Endometrial microvascular endothelial cells (primary cell): Measurements from ENCODE around the gene RIPPLY3. TPM values are rescaled to one million over a fixed set of nuclear protein-coding genes. Genes with fewer than 3 reads are reported as not detected.
"Not testable (repeated sequence)": the region's sequence is repeated elsewhere in the genome, so short reads cannot be mapped to it uniquely, and the experiment has no call there.

Source experiments
- in situ Hi-C: cut with HindIII; loops from 2 replicates; pipeline ENCODE4 v1.10.0; 2017; ENCODE audit warnings: low sequenced_read_pairs, low pct_unique_long_range_greater_than_20kb; ENCODE audit errors: inconsistent ontology term
- total RNA-seq: library from RNA; depleted of rRNA; stranded (reverse); fragments of >200 nt; gene quantifications from one replicate; pipeline ENCODE4 v1.2.3, GENCODE V29; 2015; ENCODE audit errors: inconsistent ontology term

RIPPLY3 gene
- total RNA-seq, 1 donor from 2014 or later = 0.37 TPM

DNA sequence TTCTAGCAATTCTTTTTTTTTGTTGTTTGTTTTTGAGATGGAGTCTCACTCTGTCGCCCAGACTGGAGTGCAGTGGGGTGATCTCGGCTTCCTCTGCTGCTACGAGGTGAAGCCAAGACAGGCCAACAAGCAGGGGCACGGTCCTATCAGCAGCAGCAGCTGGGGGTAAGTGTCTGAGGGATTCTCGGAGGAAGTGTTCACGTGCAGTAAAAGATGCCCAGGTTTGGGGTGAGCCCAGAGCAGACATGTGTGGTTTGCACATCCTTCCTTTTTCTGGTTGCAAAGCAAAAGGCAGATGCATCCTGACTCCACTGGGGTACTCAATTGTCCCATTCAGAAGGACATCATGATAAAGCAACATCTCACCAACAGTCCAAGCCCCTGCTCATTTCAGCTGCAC lies 38.6 kb downstream of the RIPPLY3 start:
- in situ Hi-C loops = no loop called here

- in situ Hi-C loops = no loop called here
These were observed 39.1 kb downstream of the RIPPLY3 start for GRCh38 chr21:37045556-37045955.

DNA sequence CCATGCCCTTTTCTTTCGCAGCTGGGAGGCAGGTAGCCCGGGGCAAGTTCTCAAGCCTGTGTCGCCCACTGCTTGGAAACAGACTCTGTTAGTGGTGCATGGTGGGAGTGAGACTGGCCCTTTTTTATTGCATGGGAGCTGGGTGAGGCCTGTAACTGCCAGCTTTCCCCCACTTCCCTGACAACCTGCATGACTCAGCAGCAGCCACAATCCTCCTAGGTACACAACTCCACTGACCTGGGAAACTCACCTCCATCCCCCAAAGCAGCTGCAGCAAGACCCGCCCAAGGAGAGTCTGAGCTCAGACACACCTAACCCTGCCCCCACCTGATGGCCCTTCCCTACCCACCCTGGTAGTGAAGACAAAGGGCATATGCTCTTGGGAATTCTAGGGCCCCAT lies 40.6 kb downstream of the RIPPLY3 start:
- in situ Hi-C loops = no loop called here

GRCh38 chr21:37049741-37050140 lies 43.2 kb downstream of the RIPPLY3 start:
- in situ Hi-C loops = not testable (repeated sequence)

DNA sequence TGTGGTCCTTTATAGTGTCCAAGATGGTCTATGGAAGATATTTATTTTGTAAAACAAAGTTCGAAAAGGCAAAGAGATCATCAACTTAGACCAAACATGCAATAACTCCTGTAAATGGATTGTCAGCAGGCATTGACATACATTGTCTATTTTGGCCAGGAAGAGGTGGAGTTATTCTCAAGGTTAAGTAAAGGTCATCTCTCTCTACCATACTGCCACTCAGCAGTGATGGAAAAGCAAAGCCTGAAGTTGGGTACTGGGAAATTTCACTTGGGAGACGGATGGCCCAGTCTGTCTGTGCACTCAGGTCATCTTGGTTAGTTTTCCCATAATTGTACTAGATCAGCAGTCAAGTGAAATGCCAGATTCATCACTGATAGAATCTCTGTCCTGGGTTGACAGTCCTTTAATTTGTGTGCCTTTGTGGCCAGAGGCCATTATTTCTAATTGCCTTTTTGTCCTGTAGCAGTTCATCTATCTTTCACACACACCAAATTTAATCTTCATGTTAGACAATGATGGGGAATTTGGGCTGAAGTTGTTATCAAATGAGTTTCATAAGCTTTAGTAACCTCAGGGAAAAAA lies 48.9 kb downstream of the RIPPLY3 start:
- in situ Hi-C loops = no loop called here

- in situ Hi-C loops = no loop called here
These were observed 51.1 kb downstream of the RIPPLY3 start for GRCh38 chr21:37057614-37058013.

- in situ Hi-C loops = no loop called here
These were observed 51.8 kb downstream of the RIPPLY3 start for GRCh38 chr21:37058261-37058660.

GRCh38 chr21:37059181-37059580 lies 52.7 kb downstream of the RIPPLY3 start:
- in situ Hi-C loops = no loop called here

DNA sequence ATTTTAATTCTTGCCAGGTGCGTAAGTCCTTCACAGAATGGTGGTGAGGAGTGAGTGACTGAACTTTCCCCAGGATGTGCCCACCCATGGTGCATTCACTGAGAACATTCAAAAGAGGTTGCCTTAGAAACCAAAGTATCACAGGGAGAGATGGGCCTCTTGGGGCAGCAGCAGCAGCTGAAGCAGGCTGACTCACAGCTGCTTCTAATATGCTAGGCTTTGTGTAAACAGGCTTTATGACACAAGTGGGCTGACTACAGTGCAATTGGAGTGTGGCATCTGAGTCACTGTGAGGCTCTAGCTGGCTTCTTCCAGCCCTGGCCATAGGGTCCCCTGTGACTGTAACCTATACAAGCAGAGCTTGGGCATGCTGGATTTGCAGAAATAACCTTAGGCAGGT lies 53.8 kb downstream of the RIPPLY3 start:
- in situ Hi-C loops = no loop called here

DNA sequence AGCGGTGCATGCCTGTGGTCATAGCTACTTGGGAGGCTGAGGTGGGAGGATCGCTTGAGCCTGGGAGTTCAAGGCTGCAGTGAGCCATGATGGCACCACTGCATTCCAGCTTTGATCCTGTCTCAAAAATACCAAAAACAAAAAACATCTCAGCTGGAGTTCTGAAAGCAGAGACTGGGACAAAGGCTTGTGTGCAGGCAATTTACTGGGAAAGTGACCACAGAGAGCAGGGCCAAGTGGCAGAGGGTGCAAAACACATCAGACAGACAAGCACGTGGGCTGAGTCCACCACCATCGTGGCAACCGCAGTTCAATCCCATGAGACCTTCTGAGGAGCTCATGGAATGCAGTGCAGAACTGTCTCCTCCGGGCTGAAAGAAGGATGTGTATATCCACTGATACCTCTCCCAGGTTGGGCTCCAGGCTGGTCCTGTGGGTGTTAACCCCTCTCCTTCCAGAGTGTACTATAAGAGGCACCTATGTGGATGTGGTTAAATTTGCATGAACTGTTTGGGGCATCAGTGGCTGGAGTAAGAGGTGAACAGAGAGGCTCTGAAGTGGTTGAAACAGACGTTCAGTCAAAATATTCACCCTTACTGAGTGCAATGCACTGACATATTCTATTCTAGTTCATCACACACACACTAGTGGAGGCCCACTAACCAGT lies 55.6 kb downstream of the RIPPLY3 start:
- in situ Hi-C loops = no loop called here

- in situ Hi-C loops = no loop called here
These were observed 56.1 kb downstream of the RIPPLY3 start for GRCh38 chr21:37062593-37062935.

DNA sequence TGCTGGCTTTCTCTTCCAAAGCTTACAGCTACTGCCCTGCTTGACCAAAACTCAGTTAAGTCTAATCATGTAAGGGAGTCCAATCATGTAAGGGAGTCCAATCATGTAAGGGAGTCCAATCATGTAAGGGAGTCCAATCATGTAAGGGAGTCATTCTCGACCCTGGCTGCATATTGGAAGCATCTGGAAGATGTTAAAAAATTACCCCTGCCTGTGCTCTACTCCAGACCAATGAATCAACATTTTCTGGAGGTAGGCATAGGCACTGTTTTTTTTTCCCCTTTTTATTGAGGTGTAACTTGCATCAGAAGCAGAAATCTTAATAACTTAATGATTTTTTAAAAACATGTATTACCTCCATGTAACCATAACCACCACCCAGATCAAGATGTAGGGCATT lies 56.9 kb downstream of the RIPPLY3 start:
- in situ Hi-C loops = no loop called here

- in situ Hi-C loops = no loop called here
These were observed 58.3 kb downstream of the RIPPLY3 start for GRCh38 chr21:37064841-37065240.

DNA sequence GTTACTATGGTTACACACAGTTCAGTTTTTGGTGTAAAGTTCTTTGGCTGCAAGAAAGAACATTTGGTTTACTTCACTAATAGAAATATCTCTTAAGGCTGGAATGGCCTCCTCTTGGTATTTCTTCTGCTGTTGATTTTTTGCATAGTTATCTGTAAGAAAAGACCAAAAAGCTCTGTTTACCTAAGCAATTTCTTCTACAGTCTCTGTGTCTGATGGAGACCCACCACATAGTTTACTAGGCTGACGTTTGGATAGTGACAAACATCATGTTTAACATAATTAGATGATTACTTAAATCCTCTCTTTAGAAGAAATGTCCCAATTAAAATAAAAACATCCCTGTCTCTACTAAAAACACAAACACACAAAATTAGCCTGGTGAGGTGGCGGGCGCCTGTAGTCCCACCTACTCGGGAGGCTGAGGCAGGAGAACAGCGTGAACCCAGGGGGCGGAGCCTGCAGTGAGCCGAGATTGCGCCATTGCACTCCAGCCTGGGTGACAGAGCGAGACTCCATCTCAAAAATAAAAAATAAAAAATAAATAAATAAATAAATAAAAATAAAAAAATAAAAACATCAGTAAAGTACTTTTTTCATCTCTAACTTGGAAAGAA lies 59.2 kb downstream of the RIPPLY3 start:
- in situ Hi-C loops = no loop called here

Other genes with a start within 250 kb of the RIPPLY3 start
- 29.3 TPM for gene HLCS, start 40.0 kb upstream of the RIPPLY3 start, total RNA-seq
- 28.2 TPM for gene PIGP, start 66.4 kb downstream of the RIPPLY3 start, total RNA-seq
- 45.9 TPM for gene TTC3, start 66.6 kb downstream of the RIPPLY3 start, total RNA-seq